Activated CD4-positive, alpha-beta T cell treated with anti-CD3 and anti-CD28 coated beads, Interleukin-2, amount 10 ng/mL, durations not matched to agents 7 days and 5 days (primary cell): ENCODE measurements around the gene ATP2B2. TPM values are rescaled to one million over a fixed set of nuclear protein-coding genes. Genes with fewer than 3 reads are reported as not detected.

Experiments used
- CTCF ChIA-PET: fragments of 350-600 bp; sonication (Branson Sonifier 250); formaldehyde crosslinking; loops from one replicate; lab custom pipeline; 2021; ENCODE audit warnings: antibody characterized with exemption; lab: Charles Lee
- POLR2A ChIA-PET: fragments of 350-600 bp; sonication (Branson Sonifier 250); formaldehyde crosslinking; loops from one replicate; lab custom pipeline; 2021; ENCODE audit warnings: antibody characterized with exemption; lab: Charles Lee
- DNase-seq: peaks from one replicate; pipeline ENCODE4 v3.0.0-alpha.2; 2020
- H3K27ac Mint-ChIP-seq: one replicate; pipeline ENCODE4 v1.8.0; 2021; ENCODE audit warnings: mild to moderate bottlenecking, moderate library complexity, mixed read lengths
- H3K27me3 Mint-ChIP-seq: one replicate; pipeline ENCODE4 v1.8.0; 2021; ENCODE audit warnings: mixed read lengths
- H3K36me3 Mint-ChIP-seq: one replicate; pipeline ENCODE4 v1.8.0; 2021; ENCODE audit warnings: low read depth, mixed read lengths
- H3K4me1 Mint-ChIP-seq: one replicate; pipeline ENCODE4 v1.8.0; 2021; ENCODE audit warnings: mixed read lengths
- H3K4me3 Mint-ChIP-seq: one replicate; pipeline ENCODE4 v1.8.0; 2021; ENCODE audit warnings: mild to moderate bottlenecking, moderate library complexity, mixed read lengths
- H3K9me3 Mint-ChIP-seq: one replicate; pipeline ENCODE4 v1.8.0; 2021; ENCODE audit warnings: mixed read lengths
- total RNA-seq, 2 experiments: library from RNA; stranded (reverse); gene quantifications; one replicate each; pipeline ENCODE4 v1.2.3, GENCODE V29; 2021

Gene ATP2B2
- total RNA-seq, 2 experiments from 2014 or later: not detected

GRCh38 chr3:10340046-10340445 is 165.3 kb downstream of the ATP2B2 start:
- Mint-ChIP-seq H3K36me3 (no peaks in the 10 kb centered on the region), H3K27me3 (no peaks in the 10 kb centered on the region), H3K9me3 (no peaks in the 10 kb centered on the region), H3K4me1 (peaks cover 10% of the 10 kb centered on the region), H3K27ac (no peak overlapping the region), H3K4me3 (no peak overlapping the region)
- no peak for DNase-seq
- ChIA-PET CTCF (no interaction called here), POLR2A (no interaction called here)

DNA sequence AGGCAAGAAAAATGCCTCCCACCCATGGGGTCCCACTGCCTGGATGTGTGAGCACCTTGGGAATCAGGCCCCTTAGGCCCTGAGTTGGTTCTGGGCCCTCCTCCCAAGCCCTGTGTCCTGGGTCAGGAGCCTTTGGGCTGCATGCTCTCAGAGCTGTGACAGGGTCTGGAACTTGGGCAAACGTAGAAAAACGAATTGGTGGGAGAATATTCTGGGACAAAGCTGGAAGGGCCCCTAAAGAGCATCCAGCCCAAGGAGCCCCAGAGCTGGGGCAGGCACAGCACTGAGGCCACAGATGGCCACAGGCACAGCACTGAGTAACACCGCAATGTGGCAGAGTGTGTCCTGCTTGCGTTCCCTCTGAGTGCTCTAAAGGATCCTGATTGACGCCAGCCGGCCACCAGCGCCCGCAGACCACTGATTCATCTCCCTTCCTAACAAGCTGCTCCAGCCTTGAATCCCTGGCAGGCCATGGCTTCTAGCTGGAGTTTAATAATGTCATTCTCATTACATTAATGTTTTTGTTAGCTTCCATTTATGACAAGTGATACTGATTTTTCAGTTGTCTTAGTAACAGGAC is 165.9 kb downstream of the ATP2B2 start:
- ChIA-PET CTCF (interaction anchor here (0.5 kb wide), 1 partner anchor 186 kb away, joined by 3 read pairs; no protein-coding TSS in a partner anchor), POLR2A (interaction anchor here (0.5 kb wide), 1 partner anchor 1745 kb away, joined by 3 read pairs; no protein-coding TSS in a partner anchor)
- Mint-ChIP-seq H3K27ac (no peak overlapping the region), H3K4me3 (no peak overlapping the region), H3K4me1 (peaks cover 14% of the 10 kb centered on the region), H3K27me3 (no peaks in the 10 kb centered on the region), H3K9me3 (no peaks in the 10 kb centered on the region), H3K36me3 (no peaks in the 10 kb centered on the region)
- no peak for DNase-seq

DNA sequence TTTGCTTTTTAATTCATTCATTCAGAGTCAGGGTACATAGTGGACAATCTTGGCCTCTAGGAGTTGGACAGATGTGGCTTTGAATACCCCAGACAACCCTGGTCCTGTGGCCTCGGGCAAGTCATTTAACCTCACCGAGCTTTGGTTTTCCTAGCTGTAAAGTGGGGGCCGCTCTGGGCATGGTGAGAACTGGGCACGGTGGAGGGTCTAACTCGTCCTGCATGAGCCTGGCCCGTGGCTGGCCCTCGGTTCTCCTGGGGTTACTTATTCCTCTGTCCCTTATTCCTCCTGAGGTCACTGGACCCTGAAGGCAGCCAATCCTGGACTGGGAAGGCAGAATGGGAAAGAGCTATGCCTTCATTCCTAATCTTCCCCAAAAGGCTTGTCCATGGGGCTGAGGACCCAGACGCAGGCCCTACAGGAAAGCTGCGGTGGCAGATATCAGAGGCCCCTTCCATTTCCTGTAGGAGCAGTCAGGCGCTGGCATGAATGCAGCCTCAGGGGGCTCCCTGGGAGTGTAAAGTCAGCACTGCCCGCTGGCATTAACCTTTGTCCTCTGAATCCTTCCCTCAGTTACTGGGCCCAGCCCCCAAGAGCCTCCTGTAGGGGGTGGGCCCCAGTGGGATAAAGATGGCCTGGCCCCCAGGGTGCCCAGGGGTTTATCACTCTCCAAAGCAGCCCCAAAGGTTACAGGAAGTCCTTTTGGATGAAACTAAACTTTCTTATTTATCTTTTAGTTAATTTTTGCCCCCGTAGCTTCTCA is 166.6 kb downstream of the ATP2B2 start:
- H3K9me3 Mint-ChIP-seq: no peaks in the 10 kb centered on the region
- no peak for DNase-seq
- peaks cover 14% of the 10 kb centered on the region for H3K4me1 Mint-ChIP-seq
- ChIA-PET CTCF (interaction anchor here (1.0 kb wide), 1 partner anchor 17 kb away, joined by 5 read pairs; no protein-coding TSS in a partner anchor), POLR2A (interaction anchor here (0.5 kb wide), 1 partner anchor 1746 kb away, joined by 3 read pairs; no protein-coding TSS in a partner anchor)
- H3K27me3 Mint-ChIP-seq: no peaks in the 10 kb centered on the region
- H3K27ac Mint-ChIP-seq: no peak overlapping the region
- H3K36me3 Mint-ChIP-seq: no peaks in the 10 kb centered on the region
- no peak overlapping the region for H3K4me3 Mint-ChIP-seq

- Mint-ChIP-seq H3K9me3 (no peaks in the 10 kb centered on the region), H3K4me1 (peaks cover 14% of the 10 kb centered on the region), H3K27ac (no peak overlapping the region), H3K36me3 (no peaks in the 10 kb centered on the region), H3K27me3 (no peaks in the 10 kb centered on the region), H3K4me3 (no peak overlapping the region)
- no peak for DNase-seq
- ChIA-PET CTCF (interaction anchor here (0.6 to 1.0 kb wide), 2 partner anchors 16 to 209 kb away, joined by 3 to 5 read pairs; no protein-coding TSS in a partner anchor), POLR2A (no interaction called here)
Measured at GRCh38 chr3:10338164-10338470, 167.3 kb downstream of the ATP2B2 start.

- CTCF ChIA-PET: interaction anchor here (0.6 to 1.0 kb wide), 3 partner anchors 16 to 412 kb away, joined by 3 to 5 read pairs (median 3); no protein-coding TSS in a partner anchor
- Mint-ChIP-seq H3K9me3 (no peaks in the 10 kb centered on the region), H3K4me3 (no peak overlapping the region), H3K27ac (no peak overlapping the region), H3K27me3 (no peaks in the 10 kb centered on the region), H3K4me1 (peaks cover 16% of the 10 kb centered on the region), H3K36me3 (no peaks in the 10 kb centered on the region)
- POLR2A ChIA-PET: no interaction called here
- no peak for DNase-seq
Measured at GRCh38 chr3:10337323-10338163, 167.8 kb downstream of the ATP2B2 start.

GRCh38 chr3:10336761-10337160 is 168.6 kb downstream of the ATP2B2 start:
- peaks cover 3% of the 10 kb centered on the region for H3K27me3 Mint-ChIP-seq
- H3K9me3 Mint-ChIP-seq: no peaks in the 10 kb centered on the region
- no peak overlapping the region for H3K27ac Mint-ChIP-seq
- no peak for DNase-seq
- CTCF ChIA-PET: interaction anchor here (0.9 to 1.2 kb wide), 2 partner anchors 413 to 454 kb away, joined by 3 read pairs; no protein-coding TSS in a partner anchor
- H3K4me1 Mint-ChIP-seq: peaks cover 16% of the 10 kb centered on the region
- H3K36me3 Mint-ChIP-seq: no peaks in the 10 kb centered on the region
- no peak overlapping the region for H3K4me3 Mint-ChIP-seq
- POLR2A ChIA-PET: no interaction called here

GRCh38 chr3:10335871-10336622 is 169.3 kb downstream of the ATP2B2 start:
- DNase-seq: no peak
- CTCF ChIA-PET: interaction anchor here (1.2 kb wide), 2 partner anchors 9 to 453 kb away, joined by 3 read pairs; no protein-coding TSS in a partner anchor

DNA sequence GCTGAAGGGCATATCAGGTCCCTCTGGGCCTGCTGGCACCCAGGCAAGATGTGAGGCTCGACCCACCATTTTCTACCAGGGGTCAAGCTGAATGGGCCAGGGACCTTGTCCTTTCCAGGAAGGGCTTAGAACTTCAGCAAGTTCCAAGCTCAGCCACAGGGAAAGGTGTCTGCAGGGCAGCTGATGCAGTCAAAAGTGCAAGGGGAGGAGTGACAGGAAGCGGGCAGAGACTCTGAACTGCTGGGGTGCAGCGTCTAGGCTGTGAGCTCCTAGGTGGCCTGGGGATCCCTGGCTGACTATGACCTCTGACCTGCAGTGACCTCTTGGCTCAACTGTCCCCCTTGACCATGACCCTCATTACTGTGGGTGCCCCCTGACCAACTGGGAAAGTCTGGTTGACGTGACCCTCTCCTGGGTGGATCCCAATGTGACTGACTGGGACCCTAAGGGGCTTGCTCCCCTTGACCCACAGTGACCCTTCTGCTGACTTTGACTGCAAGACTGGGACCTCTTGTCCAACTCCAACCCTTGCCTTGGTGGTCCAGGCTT is 170.1 kb downstream of the ATP2B2 start:
- Mint-ChIP-seq H3K27me3 (peaks cover 5% of the 10 kb centered on the region), H3K4me3 (no peak overlapping the region), H3K4me1 (peaks cover 16% of the 10 kb centered on the region), H3K36me3 (no peaks in the 10 kb centered on the region), H3K27ac (no peak overlapping the region), H3K9me3 (no peaks in the 10 kb centered on the region)
- DNase-seq: peak; percentile 29
- CTCF ChIA-PET: interaction anchor here (1.2 kb wide), 1 partner anchor 10 kb away, joined by 3 read pairs; no protein-coding TSS in a partner anchor
- POLR2A ChIA-PET: no interaction called here

More at GRCh38 chr3:10335871-10336622, 169.3 kb downstream of the ATP2B2 start:
- peaks cover 5% of the 10 kb centered on the region for H3K27me3 Mint-ChIP-seq
- POLR2A ChIA-PET: no interaction called here
- H3K4me1 Mint-ChIP-seq: peaks cover 16% of the 10 kb centered on the region
- H3K36me3 Mint-ChIP-seq: no peaks in the 10 kb centered on the region
- peak overlapping the region; percentile 50 for H3K27ac Mint-ChIP-seq
- H3K9me3 Mint-ChIP-seq: no peaks in the 10 kb centered on the region
- H3K4me3 Mint-ChIP-seq: no peak overlapping the region

DNA sequence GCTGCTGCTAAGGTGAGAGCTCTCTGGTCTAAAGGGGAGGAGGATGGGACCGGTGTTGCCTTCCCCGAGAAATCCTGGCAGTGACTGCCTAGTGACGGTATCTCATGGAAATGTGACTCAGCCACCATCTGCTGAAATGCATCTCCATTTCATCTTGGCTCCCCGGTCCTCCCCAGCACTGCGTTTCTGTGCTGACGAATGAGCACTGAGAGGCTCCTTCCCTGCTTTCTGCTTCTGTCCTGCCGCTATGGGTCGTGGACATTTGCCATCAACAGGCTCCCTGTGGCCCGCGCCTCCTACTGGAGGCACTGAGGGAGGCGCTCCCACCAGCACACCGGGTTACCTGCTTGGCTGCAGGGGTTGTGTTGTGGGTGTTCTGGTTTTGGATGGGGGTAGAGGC is 170.9 kb downstream of the ATP2B2 start:
- ChIA-PET POLR2A (no interaction called here), CTCF (interaction anchor here (1.1 to 1.2 kb wide), 2 partner anchors 10 to 13 kb away, joined by 3 read pairs; no protein-coding TSS in a partner anchor)
- H3K9me3 Mint-ChIP-seq: no peaks in the 10 kb centered on the region
- H3K4me1 Mint-ChIP-seq: peaks cover 16% of the 10 kb centered on the region
- no peaks in the 10 kb centered on the region for H3K36me3 Mint-ChIP-seq
- H3K27ac Mint-ChIP-seq: no peak overlapping the region
- no peak overlapping the region for H3K4me3 Mint-ChIP-seq
- peaks cover 9% of the 10 kb centered on the region for H3K27me3 Mint-ChIP-seq
- no peak for DNase-seq

DNA sequence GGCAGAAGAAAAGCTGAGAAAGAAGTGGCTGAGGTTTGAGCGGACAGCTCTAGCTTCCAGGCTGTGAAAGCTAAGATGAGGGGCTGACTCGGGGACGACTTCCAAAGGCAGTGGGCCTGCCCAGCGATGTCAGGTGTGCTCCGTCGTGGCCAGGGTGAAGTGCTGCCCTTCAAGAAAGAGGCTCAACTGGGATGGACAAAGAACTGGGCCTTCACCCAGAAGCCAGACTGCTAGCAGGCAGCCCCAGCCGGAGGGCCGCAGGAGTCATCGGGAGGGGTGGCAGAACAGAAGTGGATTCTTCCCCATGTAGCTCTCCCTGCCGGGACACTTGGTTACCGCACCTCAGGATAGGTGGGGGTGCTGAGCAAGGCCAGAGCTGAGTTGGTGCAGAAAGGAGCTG is 171.3 kb downstream of the ATP2B2 start:
- ChIA-PET POLR2A (no interaction called here), CTCF (interaction anchor here (1.1 kb wide), 1 partner anchor 13 kb away, joined by 3 read pairs; no protein-coding TSS in a partner anchor)
- H3K27ac Mint-ChIP-seq: no peak overlapping the region
- H3K4me1 Mint-ChIP-seq: peaks cover 16% of the 10 kb centered on the region
- H3K36me3 Mint-ChIP-seq: no peaks in the 10 kb centered on the region
- peaks cover 13% of the 10 kb centered on the region for H3K27me3 Mint-ChIP-seq
- DNase-seq: no peak
- H3K4me3 Mint-ChIP-seq: no peak overlapping the region
- no peaks in the 10 kb centered on the region for H3K9me3 Mint-ChIP-seq

DNA sequence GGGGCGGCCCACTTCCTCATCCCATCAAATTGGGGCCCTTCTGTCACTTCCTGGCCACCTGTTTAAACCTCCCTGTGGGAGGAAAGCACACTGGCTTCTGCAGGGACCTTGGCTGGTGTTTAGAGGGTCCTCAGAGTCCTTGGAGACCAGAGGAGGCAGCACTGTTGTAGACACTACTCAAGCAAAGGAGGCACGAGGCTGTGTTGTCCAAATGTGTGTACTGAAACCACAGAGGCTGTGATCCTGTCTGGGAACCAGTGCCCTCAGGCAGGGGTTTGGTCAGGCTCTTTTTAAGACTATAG is 172.1 kb downstream of the ATP2B2 start:
- no peak overlapping the region for H3K4me3 Mint-ChIP-seq
- no peak overlapping the region for H3K27ac Mint-ChIP-seq
- H3K4me1 Mint-ChIP-seq: peaks cover 16% of the 10 kb centered on the region
- no peaks in the 10 kb centered on the region for H3K9me3 Mint-ChIP-seq
- no peak for DNase-seq
- POLR2A ChIA-PET: no interaction called here
- CTCF ChIA-PET: interaction anchor here (1.1 kb wide), 1 partner anchor 12 kb away, joined by 3 read pairs; no protein-coding TSS in a partner anchor
- H3K27me3 Mint-ChIP-seq: peaks cover 20% of the 10 kb centered on the region
- no peaks in the 10 kb centered on the region for H3K36me3 Mint-ChIP-seq
